WI38 (cell line): ENCODE measurements around the gene NEDD4L.

Source experiments
- H3K4me3 ChIP-seq: 2 replicates; pipeline ENCODE4 v1.5.1; 2011; ENCODE audit warnings: low read depth, mild to moderate bottlenecking, control low read depth, low read length
- CTCF ChIP-seq: IDR thresholded peaks from 2 replicates; pipeline ENCODE4 v1.5.1; 2012; ENCODE audit warnings: low read depth, mild to moderate bottlenecking, control low read depth, low read length

NEDD4L gene

DNA sequence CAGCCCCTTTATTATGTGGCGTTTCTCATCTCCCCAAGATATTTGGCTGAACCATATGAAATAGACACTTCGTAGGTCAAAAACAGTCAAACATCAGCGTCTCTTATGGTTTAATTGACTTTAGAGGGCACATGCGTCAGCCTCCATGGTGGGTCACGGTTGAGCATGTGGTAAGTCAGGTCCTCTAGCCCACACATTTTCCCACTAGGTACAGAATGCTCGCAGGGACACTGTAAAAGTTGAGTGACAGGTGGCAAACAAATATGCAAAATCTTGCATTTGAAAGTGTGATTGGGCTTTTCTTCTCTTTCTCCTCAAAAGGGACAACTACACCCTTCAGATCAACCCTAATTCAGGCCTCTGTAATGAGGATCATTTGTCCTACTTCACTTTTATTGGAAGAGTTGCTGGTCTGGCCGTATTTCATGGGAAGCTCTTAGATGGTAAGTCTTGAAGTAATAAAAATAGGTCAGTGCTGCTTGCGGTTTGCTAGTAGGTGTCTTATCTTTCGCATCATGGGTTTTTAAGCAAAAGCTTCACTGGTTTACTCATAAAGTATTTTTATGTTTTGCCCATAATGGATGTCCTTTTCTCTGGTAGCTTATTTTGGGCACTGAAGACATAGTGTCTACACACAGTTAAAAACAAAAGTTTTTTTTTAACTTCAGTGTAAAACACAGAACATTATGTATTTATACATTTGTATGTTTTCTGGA lies 323.6 kb downstream of the NEDD4L start:
- no peak overlapping the region for H3K4me3 ChIP-seq
- no peak for TF ChIP-seq CTCF

DNA sequence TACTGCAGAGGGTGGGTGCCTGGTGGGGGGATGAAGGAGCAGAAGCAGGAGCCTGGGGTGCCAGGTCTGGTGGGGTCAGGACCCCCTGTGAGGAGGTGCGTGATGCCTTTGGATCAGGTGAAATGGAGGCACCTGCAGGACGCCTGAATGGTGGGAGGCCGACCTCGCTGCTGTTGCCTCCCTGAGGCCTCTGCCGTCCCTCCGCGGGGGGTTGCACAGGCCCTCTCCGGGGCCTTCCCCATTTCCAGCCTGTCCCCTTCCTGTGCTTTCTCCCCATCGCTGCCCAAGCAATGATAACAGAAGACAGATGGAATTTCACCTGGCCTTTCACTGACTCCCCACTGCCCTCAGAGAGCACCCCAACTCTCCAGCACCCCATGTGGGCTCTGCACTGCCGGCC lies 325.6 kb downstream of the NEDD4L start:
- H3K4me3 ChIP-seq: no peak overlapping the region
- TF ChIP-seq CTCF: no peak

DNA sequence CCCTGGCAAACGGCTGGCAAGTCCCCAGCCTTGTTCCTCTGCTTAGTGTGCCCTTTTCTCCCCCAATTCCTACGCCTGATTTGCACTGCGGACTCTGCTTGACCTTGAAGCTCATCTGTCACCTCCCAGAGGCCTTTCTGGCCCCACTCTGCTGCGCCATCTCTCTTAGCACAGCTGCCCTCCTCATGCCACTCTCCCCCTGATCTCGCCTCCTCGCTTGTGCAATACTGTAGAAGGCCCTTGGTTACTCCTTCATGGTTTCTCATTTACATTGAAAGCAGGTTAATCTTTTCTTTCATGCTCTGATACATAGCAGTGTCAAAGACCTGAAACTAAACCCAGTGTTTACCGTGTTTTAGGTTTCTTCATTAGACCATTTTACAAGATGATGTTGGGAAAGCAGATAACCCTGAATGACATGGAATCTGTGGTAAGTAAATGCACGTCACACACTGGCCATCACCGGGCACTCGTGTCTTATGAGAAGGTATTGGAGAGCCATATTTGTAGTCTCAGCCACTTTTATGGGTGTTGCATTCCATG lies 326.1 kb downstream of the NEDD4L start:
- no peak overlapping the region for H3K4me3 ChIP-seq
- no peak for TF ChIP-seq CTCF

DNA sequence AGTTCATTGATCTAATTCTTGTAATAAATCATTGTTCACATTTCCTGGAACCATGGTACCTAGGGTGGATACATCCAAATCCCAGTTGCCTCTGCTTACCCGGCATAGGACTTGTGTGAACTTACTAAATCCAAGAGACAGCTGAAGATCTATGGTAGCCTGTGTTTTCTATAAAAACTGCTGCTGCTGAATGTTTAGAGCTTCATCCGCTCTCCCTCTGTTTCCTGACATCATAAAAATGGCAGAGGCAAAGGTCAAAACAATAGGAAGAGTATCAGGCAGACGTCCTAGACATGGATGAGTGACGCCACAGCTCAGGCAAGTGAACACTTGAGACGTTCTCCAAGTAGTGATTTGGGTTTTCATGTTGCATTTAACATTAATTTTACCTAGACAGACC lies 326.6 kb downstream of the NEDD4L start:
- no peak overlapping the region for H3K4me3 ChIP-seq
- TF ChIP-seq CTCF: no peak

DNA sequence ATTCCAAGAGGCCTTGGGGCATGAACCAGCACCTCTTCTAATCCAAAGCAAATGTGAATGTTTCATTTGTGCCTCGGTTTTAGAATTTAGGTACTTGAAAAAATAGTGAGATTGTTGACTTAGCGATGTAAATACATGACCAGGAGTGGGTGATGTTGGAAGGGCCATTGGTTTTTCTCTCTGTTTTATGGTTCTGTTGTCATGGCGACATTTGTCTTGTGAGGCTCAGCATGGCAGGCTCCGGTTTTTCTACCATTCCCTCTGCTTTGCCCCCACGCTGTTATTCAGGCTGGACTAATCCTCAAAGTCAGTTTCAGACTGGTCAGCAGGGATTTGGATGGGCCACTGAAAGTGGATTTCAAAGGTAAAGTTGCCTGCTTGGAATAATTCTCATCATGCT lies 329.5 kb downstream of the NEDD4L start:
- no peak for TF ChIP-seq CTCF
- no peak overlapping the region for H3K4me3 ChIP-seq

DNA sequence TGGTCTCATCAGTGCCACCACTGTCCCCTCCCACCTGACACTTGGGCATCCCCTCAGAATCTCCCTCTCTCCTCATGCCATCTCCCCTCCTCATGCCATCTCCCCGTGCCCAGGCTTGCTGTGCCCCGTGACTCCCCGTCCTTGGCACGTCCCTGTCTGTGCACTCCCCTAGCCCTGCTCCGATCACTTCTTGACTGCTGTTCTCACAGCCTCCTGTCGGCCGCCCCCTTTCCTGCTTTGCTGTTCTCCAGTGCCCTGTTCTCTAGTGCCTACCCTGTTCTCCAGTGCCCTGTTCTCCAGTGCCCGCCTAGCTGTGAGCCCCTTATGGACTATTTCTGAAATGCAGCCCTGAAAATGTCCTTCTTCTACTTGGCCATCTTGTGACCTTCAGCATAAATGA lies 331.0 kb downstream of the NEDD4L start:
- no peak overlapping the region for H3K4me3 ChIP-seq
- no peak for TF ChIP-seq CTCF
